PC-3 (cell line): ENCODE data around the gene PPP1R8. TPM values are rescaled to one million over a fixed set of nuclear protein-coding genes. Genes with fewer than 3 reads are reported as not detected.
"Not testable (repeated sequence)": the region's sequence is repeated elsewhere in the genome, so short reads cannot be mapped to it uniquely, and the experiment has no call there.

ENCODE experiments used
- ATAC-seq: fragments of 200-7000 bp; cut with Tn5 transposase; 2 replicates; pipeline ENCODE4 v1.9.1; 2020; ENCODE audit warnings: mild to moderate bottlenecking, moderate library complexity
- BruUV-seq: library from RNA; stranded (reverse); fragments of 400-500 nt; replicated peaks from 2 replicates; lab custom pipeline; 2021; lab: Mats Ljungman, UMichigan
- CTCF ChIA-PET: fragments of 300-600 bp; sonication (Branson Sonifier 250); formaldehyde crosslinking; loops from one replicate; lab custom pipeline; 2022; ENCODE audit warnings: antibody characterized with exemption; lab: Charles Lee
- POLR2A ChIA-PET: fragments of 300-600 bp; sonication (Branson Sonifier 250); formaldehyde crosslinking; loops from one replicate; lab custom pipeline; 2022; ENCODE audit warnings: antibody characterized with exemption; ENCODE audit not compliant: unreplicated experiment; lab: Charles Lee
- DNase-seq: peaks from one replicate; pipeline ENCODE4 v3.0.0-alpha.2; 2015
- H2AFZ ChIP-seq: fragments of 300-600 bp; sonication (generic); 2 replicates; pipeline ENCODE4 v1.6.0; 2016; ENCODE audit warnings: antibody characterized with exemption, low read length
- H3F3A ChIP-seq: fragments of 300-600 bp; sonication (generic); one replicate; pipeline ENCODE4 v1.6.0; 2017; ENCODE audit warnings: antibody characterized with exemption, low read length, control low read depth, mild to moderate bottlenecking; ENCODE audit not compliant: unreplicated experiment
- H3K27ac ChIP-seq: fragments of 300-600 bp; sonication (generic); 2 replicates; pipeline ENCODE4 v1.5.1; 2016; ENCODE audit warnings: mild to moderate bottlenecking, low read length
- H3K27me3 ChIP-seq: fragments of 300-600 bp; sonication (generic); 2 replicates; pipeline ENCODE4 v1.6.1; 2016; ENCODE audit warnings: low read length, mixed read lengths
- H3K36me3 ChIP-seq: fragments of 300-600 bp; sonication (generic); 2 replicates; pipeline ENCODE4 v1.6.1; 2016; ENCODE audit warnings: low read depth, mixed run types, low read length, mixed read lengths
- H3K4me1 ChIP-seq: fragments of 300-600 bp; sonication (generic); 2 replicates; pipeline ENCODE4 v1.5.1; 2016; ENCODE audit warnings: low read length; ENCODE audit not compliant: insufficient read depth
- H3K4me2 ChIP-seq: fragments of 300-600 bp; sonication (generic); 2 replicates; pipeline ENCODE4 v1.6.0; 2016; ENCODE audit warnings: low read length
- H3K4me3 ChIP-seq: fragments of 300-600 bp; sonication (generic); 2 replicates; pipeline ENCODE4 v1.5.1; 2016; ENCODE audit warnings: mild to moderate bottlenecking, low read length, mixed read lengths
- H3K79me2 ChIP-seq: fragments of 300-600 bp; sonication (generic); 2 replicates; pipeline ENCODE4 v1.6.1; 2017; ENCODE audit warnings: low read length, mixed read lengths
- H3K9ac ChIP-seq: fragments of 300-600 bp; sonication (generic); 2 replicates; pipeline ENCODE4 v1.6.0; 2016; ENCODE audit warnings: mild to moderate bottlenecking, low read length
- H3K9me2 ChIP-seq: fragments of 300-600 bp; sonication (generic); replicated peaks from 2 replicates; pipeline ENCODE4 v1.6.1; 2016; ENCODE audit warnings: mixed run types, low read length, mixed read lengths
- H3K9me3 ChIP-seq: fragments of 300-600 bp; sonication (generic); 2 replicates; pipeline ENCODE4 v1.6.1; 2016; ENCODE audit warnings: low read length, mixed read lengths
- H4K20me1 ChIP-seq: fragments of 300-600 bp; sonication (generic); 2 replicates; pipeline ENCODE4 v1.6.1; 2016; ENCODE audit warnings: low read length, mixed read lengths
- CTCF ChIP-seq: fragments of 300-600 bp; sonication (generic); conservative IDR thresholded peaks from 2 replicates; pipeline ENCODE4 v1.5.1; 2017; ENCODE audit warnings: antibody characterized with exemption, low read depth, mild to moderate bottlenecking, low read length
- EZH2 ChIP-seq: fragments of 300-600 bp; sonication (generic); IDR thresholded peaks from one replicate; pipeline ENCODE4 v1.6.1; 2017; ENCODE audit warnings: antibody characterized with exemption, mild to moderate bottlenecking, low read length; ENCODE audit not compliant: unreplicated experiment
- EZH2phosphoT487 ChIP-seq: fragments of 300-600 bp; sonication (generic); IDR thresholded peaks from 2 replicates; pipeline ENCODE4 v1.6.1; 2018; ENCODE audit warnings: mild to moderate bottlenecking, antibody characterized with exemption, low read length, borderline replicate concordance
- intact Hi-C: fragments of 100-400 bp; cut with micrococcal nuclease; formaldehyde crosslinking; loops from 2 replicates; pipeline ENCODE4 v1.9.0; 2023
- total RNA-seq: library from RNA; depleted of rRNA; stranded (reverse); fragments of >200 nt; gene quantifications from 2 replicates; pipeline ENCODE4 v1.2.3, GENCODE V29; 2014

Gene PPP1R8
- total RNA-seq, 1 experiment from 2014 or later: 85.0 TPM

- H3K4me2 ChIP-seq: no peak overlapping the region
- ATAC-seq (no peak), DNase-seq (no peak)
- no peaks in the 10 kb centered on the region for H3K79me2 ChIP-seq
- no peak overlapping the region for H3K4me3 ChIP-seq
- TF ChIP-seq EZH2phosphoT487 (no peak), EZH2 (no peak), CTCF (no peak)
- H3K9me3 ChIP-seq: no peaks in the 10 kb centered on the region
- POLR2A ChIA-PET: no interaction called here
- CTCF ChIA-PET: no interaction called here
- intact Hi-C loops: loop anchor here (10.0 kb wide), 1 partner anchor 355 kb away; no protein-coding TSS in a partner anchor
- H3K27me3 ChIP-seq: no peaks in the 10 kb centered on the region
- no peak overlapping the region for H3K27ac ChIP-seq
- peaks cover 4% of the 10 kb centered on the region for H3F3A ChIP-seq
- H3K36me3 ChIP-seq: peaks cover 41% of the 10 kb centered on the region
- no peak overlapping the region for H3K9ac ChIP-seq
- H3K4me1 ChIP-seq: no peaks in the 10 kb centered on the region
- H3K9me2 ChIP-seq: no peaks in the 10 kb centered on the region
- H2AFZ ChIP-seq: no peak overlapping the region
- BruUV-seq: no TSS peak
- H4K20me1 ChIP-seq: no peaks in the 10 kb centered on the region
Observed at GRCh38 chr1:27849951-27850350, 19.4 kb downstream of the PPP1R8 start.

GRCh38 chr1:27855085-27855484 lies 24.5 kb downstream of the PPP1R8 start:
- no TSS peak for BruUV-seq
- intact Hi-C loops: loop anchor here (5.0 to 10.0 kb wide), 2 partner anchors 232 to 350 kb away; partner anchors contain the start of gene EYA3
- CTCF ChIA-PET: no interaction called here

GRCh38 chr1:27856561-27857343 lies 26.2 kb downstream of the PPP1R8 start:
- ATAC-seq: no peak
- DNase-seq: no peak
- no peak overlapping the region for H3K27ac ChIP-seq
- no peak for TF ChIP-seq EZH2phosphoT487
- no peak for TF ChIP-seq CTCF
- no peak for TF ChIP-seq EZH2
- ChIA-PET POLR2A (no interaction called here), CTCF (interaction anchor here (1.4 kb wide), 1 partner anchor 97 kb away, joined by 3 read pairs; no protein-coding TSS in a partner anchor)
- no TSS peak for BruUV-seq
- H4K20me1 ChIP-seq: no peaks in the 10 kb centered on the region
- H3K4me2 ChIP-seq: no peak overlapping the region
- no peaks in the 10 kb centered on the region for H3K9me3 ChIP-seq
- intact Hi-C loops: loop anchor here (5.0 to 10.0 kb wide), 2 partner anchors 231 to 348 kb away; partner anchors contain the start of gene EYA3
- H3F3A ChIP-seq: no peaks in the 10 kb centered on the region
- no peak overlapping the region for H3K9ac ChIP-seq
- no peaks in the 10 kb centered on the region for H3K9me2 ChIP-seq
- H3K79me2 ChIP-seq: no peaks in the 10 kb centered on the region
- H3K27me3 ChIP-seq: no peaks in the 10 kb centered on the region
- H3K36me3 ChIP-seq: peaks cover 1% of the 10 kb centered on the region
- H2AFZ ChIP-seq: no peak overlapping the region
- peaks cover 6% of the 10 kb centered on the region; the same call in 1 of the 2 replicates for H3K4me1 ChIP-seq
- no peak overlapping the region for H3K4me3 ChIP-seq

More at GRCh38 chr1:27855085-27855484, 24.5 kb downstream of the PPP1R8 start:
- Histone ChIP-seq H3K27ac (no peak overlapping the region), H3K4me3 (no peak overlapping the region), H3K79me2 (no peaks in the 10 kb centered on the region), H3K9me3 (no peaks in the 10 kb centered on the region), H2AFZ (no peak overlapping the region), H3K9ac (no peak overlapping the region), H3K27me3 (no peaks in the 10 kb centered on the region), H3K4me1 (peaks cover 6% of the 10 kb centered on the region; the same call in 1 of the 2 replicates), H3K9me2 (no peaks in the 10 kb centered on the region), H4K20me1 (no peaks in the 10 kb centered on the region), H3K4me2 (no peak overlapping the region), H3K36me3 (peaks cover 14% of the 10 kb centered on the region), H3F3A (peaks cover 4% of the 10 kb centered on the region)
- POLR2A ChIA-PET: no interaction called here
- DNase-seq (no peak), ATAC-seq (no peak)
- no peak for TF ChIP-seq EZH2phosphoT487

GRCh38 chr1:27857552-27857951 lies 27.0 kb downstream of the PPP1R8 start:
- POLR2A ChIA-PET, H3F3A ChIP-seq, H3K9me2 ChIP-seq, H3K27ac ChIP-seq, H3K36me3 ChIP-seq, BruUV-seq, H3K9ac ChIP-seq, H3K79me2 ChIP-seq, H2AFZ ChIP-seq, H3K4me3 ChIP-seq, H3K4me1 ChIP-seq, H3K4me2 ChIP-seq, H3K27me3 ChIP-seq, DNase-seq, ATAC-seq, H4K20me1 ChIP-seq, H3K9me3 ChIP-seq: not testable (repeated sequence)
- intact Hi-C loops: loop anchor here (5.0 to 10.0 kb wide), 2 partner anchors 230 to 347 kb away; partner anchors contain the start of gene EYA3
- CTCF ChIA-PET: interaction anchor here (0.5 to 1.4 kb wide), 3 partner anchors 18 to 123 kb away, joined by 3 to 10 read pairs (median 3); no protein-coding TSS in a partner anchor
